ENCODE data around the gene ING3.

Gene ING3

GRCh38 chr7:120998520-120998919 is 47.9 kb downstream of the ING3 start:
- Histone ChIP-seq H3K9me3 (ENCODE audit: control insufficient read depth, insufficient read depth, low read depth, low read length) (no peaks in the 10 kb centered on the region), H3K36me3 (ENCODE audit: control insufficient read depth in 2 of 2, insufficient read depth in 1 of 2, low read length in 2 of 2) (no peaks in the 10 kb centered on the region), H3K4me3 (ENCODE audit: low read depth, low read length) (no peak overlapping the region), H3K27ac (ENCODE audit: extremely low read depth, low read depth, low read length) (no peak overlapping the region), H3K4me1 (ENCODE audit: control insufficient read depth, insufficient read depth, low read length) (no peaks in the 10 kb centered on the region)
- ChIA-PET POLR2A (no interaction called here), CTCF (interaction anchor here (0.6 to 6.1 kb wide), 8 partner anchors 10 to 123 kb away, joined by 3 to 40 read pairs (median 3); partner anchors contain the start of gene CPED1)
- TF ChIP-seq KLF17 (tag by site-specific recombination; IDR thresholded peaks at IDR 0.05): no peak
- TF ChIP-seq INSM2 (tag by site-specific recombination; IDR thresholded peaks at IDR 0.05): no peak
- no peak for TF ChIP-seq ZNF658 (tag by site-specific recombination; IDR thresholded peaks at IDR 0.05)
- TF ChIP-seq ZBTB1 (tag by site-specific recombination; IDR thresholded peaks at IDR 0.05): no peak
- TF ChIP-seq ZBTB21 (tag by site-specific recombination; IDR thresholded peaks at IDR 0.05): no peak
- TF ChIP-seq ZNF362 (tag by site-specific recombination; IDR thresholded peaks at IDR 0.05): no peak
- TF ChIP-seq ZNF37A (tag by site-specific recombination; IDR thresholded peaks at IDR 0.05): no peak
- no peak for TF ChIP-seq ZBTB49 (tag by site-specific recombination; IDR thresholded peaks at IDR 0.05; ENCODE audit: low read depth)
- no peak for TF ChIP-seq ZNF585B (tag by site-specific recombination; IDR thresholded peaks at IDR 0.05)
- TF ChIP-seq GLIS1 (tag by site-specific recombination; IDR thresholded peaks at IDR 0.05): no peak
- no peak for TF ChIP-seq OSR2 (tag by site-specific recombination; IDR thresholded peaks at IDR 0.05)
- no peak for TF ChIP-seq ZNF768 (tag by site-specific recombination; IDR thresholded peaks at IDR 0.05)
- no peak for TF ChIP-seq ZNF223 (tag by site-specific recombination; IDR thresholded peaks at IDR 0.05)
- TF ChIP-seq ZNF639 (tag by site-specific recombination; IDR thresholded peaks at IDR 0.05): no peak
- TF ChIP-seq ZNF112 (tag by site-specific recombination; IDR thresholded peaks at IDR 0.05): no peak
- TF ChIP-seq ZNF449 (tag by site-specific recombination; IDR thresholded peaks at IDR 0.05): no peak
- TF ChIP-seq RBAK (tag by site-specific recombination; IDR thresholded peaks at IDR 0.05): no peak
